Stimulated activated CD4-positive, alpha-beta T cell treated with anti-CD3 and anti-CD28 coated beads, Interleukin-15, amount 100 ng/mL, for 24 hours (primary cell): ENCODE data around the gene LILRB5.
"Not testable (repeated sequence)": the region's sequence is repeated elsewhere in the genome, so short reads cannot be mapped to it uniquely, and the experiment has no call there.

Source experiments
- DNase-seq: peaks from one replicate; pipeline ENCODE4 v3.0.0-alpha.2; 2020

The LILRB5 gene

DNA sequence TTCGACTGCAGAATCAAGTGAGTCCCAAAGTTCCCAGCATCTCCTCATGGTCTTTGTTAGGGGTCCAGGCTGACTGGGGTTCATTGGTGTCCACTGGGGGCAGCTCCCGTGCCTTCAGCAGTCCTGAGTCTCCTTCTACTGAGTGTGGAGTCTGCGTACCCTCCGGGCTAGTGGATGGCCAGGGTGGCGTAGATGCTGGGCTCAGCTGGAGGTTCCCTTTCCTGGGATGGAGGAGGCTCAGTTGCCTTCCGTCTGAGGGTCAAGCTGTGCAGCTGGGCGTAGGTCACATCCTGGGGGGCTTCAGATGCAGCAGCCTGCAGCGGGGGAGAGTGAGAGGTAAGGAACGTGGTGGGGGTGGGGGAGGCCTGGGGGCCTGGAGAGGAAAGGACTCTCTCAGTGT lies 17.4 kb upstream of the LILRB5 start:
- DNase-seq, result not testable (repeated sequence)

DNA sequence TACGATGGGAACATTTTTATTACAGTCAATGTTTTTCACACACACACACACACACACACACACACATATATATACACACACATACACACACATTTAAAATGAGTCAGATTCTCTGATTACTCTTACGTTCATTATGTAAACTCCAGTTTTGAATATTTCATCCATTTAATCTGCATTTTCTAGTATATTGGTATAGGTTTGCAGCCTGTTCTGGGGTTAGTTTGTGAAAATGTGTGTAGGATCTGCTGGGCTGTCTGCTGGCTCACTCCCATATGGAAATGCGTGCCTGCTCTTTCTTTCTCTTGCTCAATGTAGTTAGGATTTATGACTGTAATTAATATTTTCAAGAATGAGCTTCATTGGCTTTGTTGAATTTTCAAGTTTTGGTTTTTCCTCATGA lies 16.7 kb upstream of the LILRB5 start:
- DNase-seq, result no peak

DNA sequence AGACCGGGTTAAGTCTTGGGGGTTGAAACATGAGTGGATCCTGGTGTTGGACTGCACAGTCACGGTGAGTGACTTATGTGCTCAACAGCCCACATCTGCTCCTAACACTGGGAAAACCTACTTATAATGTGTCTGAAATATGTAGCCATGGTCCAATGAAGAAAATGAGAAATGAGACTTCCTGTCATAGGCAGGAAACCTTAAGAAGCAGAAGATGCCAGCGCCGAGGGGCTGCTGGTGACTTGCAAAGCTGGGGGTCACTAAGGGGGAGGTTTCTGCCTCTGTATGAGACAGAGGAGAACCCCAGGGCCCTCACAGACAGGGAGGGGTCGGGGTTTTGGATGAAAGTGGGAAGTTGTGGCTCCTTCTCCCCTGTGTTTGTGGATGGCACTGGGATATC lies 15.1 kb upstream of the LILRB5 start:
- DNase-seq, result not testable (repeated sequence)

DNA sequence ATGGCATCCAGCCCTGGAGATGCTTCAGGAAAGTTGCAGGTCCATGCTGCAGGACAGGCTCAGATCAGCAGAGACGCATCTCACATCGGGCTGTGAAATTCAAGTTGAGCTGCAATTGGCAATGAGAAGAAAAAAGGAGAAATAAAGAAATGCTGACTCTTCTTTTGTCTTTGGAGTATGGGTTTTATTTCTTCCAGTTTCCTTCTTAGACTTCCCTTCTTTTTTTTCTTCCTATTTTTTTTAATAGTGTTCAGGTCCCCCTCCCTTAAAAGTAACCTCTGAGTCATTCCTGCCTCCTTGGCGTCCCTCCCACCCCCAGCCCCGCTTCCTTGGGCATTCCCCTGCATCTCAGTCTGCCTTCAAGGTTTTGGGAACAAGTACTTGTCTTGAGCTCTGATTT lies 14.5 kb upstream of the LILRB5 start:
- DNase-seq, result not testable (repeated sequence)

DNA sequence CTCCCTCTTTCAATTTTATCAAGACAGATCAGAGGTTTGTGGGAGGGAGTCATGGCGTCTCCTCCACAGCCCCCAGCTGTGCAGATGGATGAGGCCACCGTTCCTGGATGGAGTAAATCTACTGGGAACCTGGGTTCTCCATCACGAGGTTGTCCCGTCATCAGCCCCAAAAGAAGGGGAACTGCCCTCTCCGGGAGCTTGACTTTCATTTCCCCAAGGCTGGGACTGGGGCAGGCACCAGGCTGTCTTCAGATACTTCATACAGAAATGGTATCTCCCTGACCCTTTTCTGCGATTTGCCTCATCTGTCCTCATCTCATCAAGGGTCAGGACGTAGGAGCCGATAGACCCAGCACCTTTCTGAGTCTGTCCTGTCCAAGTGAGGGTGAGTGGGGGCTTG lies 14.0 kb upstream of the LILRB5 start:
- DNase-seq, result no peak

DNA sequence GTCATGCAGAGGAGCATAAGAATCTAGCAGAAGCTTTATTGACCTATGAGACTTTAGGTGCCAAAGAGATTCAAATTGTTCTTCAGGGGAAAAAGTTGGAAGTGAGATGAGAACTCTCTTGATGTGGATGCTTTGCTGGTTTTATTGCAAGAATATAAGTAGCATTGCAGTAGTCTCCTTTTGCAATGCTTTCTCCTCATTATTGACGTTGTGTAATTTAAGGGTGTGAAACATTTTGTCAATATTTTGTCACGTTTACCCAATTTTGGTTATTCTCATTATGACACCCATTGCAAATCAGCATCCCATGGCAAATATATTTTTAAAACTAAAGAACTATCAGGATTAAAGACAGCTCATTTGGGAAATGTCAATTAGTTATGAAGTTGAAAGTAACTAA lies 11.9 kb upstream of the LILRB5 start:
- DNase-seq, result no peak

DNA sequence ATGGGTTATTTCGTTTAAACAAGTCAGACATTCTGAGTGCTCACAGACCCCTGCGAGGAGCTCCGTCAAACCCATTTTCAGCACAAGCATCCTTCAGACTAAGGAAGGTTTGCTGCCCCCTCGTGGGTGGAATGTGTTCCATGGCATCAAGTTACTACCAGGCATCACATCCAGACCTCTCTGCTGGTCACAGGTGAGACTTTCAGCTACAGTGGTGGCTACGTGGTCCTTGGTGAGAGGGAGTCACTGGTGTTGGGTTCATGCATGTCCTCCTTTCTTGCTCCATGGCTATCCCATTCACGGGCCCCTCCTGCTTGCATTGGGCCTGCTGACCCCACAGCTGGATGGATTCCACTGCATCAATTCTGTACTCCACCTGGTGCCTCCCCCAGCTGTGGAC lies 9.1 kb upstream of the LILRB5 start:
- peak; percentile 88 for DNase-seq

DNA sequence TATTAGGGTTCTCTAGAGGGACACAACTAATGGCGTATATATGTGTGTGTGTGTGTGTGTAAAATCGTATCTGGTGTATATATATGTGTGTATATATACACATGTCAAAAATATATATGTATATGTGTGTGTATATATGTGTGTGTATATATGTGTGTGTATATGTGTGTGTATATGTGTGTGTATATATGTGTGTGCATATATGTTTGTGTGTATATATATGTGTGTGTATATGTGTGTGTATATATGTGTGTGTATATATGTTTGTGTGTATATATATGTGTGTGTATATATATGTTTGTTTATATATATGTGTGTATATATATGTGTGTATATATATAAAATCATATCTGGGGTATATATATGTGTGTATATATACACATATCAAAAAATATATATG lies 5.4 kb upstream of the LILRB5 start:
- no peak for DNase-seq

DNA sequence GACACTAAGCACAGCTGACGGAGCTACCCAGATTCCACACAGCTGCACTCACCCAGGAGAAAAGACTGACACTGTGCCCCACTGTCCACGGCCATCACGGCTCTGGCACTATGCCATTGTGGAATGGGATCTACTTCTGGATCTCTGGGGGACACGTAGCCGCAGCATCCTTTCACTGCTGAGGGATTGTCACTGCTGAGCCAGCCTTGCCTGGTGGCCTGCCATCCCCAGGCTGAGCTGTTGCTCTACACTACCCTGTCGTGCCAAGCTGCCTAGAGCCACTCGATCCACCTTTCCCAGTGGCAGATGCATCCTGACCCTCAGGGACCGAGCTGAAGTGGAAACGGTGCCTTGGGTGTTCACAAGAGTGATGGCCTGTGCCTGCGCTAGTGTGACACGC lies 5.0 kb upstream of the LILRB5 start:
- DNase-seq, result no peak

DNA sequence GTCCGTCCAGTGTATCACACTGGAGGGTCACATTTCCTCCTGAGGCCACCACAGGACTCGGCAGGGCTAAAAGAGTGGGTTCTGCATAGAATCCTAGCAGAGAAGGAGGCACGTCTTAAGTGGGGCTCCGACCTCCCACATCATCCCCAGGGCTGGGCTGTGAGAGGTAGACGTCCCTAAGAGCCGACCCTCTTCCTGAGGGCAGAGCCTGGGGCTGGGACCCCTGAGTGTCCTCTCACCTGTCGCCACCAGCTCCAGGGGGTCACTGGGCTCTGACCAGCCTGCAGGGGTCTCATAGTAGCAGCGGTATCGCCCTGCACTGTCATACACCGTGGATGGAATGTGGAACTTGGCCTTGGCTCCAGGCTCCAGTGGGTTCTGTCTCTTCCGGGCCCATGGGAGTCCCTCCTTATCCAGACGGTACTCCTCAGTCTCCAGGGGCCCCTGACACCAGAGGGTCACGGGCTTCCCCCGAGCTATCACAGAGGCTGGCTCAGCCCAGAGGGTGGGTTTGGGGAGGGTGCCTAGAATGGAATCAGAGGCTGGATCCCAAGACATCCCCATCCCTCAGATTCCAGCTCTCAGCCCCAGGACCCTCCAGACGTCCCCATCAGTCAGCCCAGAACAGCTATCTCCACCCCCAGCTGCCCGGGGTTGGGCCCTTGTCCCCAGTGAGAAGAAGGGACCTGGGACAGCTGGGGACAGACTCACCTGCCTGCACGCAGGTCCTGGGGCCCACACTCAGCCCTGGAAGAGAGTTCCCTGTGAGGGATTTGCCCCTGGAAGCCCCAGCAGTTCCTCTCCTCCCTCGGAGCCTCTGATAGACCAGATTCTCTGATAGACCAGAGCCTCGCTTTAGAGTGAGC lies 590 bp downstream of the LILRB5 start:
- DNase-seq, result no peak

DNA sequence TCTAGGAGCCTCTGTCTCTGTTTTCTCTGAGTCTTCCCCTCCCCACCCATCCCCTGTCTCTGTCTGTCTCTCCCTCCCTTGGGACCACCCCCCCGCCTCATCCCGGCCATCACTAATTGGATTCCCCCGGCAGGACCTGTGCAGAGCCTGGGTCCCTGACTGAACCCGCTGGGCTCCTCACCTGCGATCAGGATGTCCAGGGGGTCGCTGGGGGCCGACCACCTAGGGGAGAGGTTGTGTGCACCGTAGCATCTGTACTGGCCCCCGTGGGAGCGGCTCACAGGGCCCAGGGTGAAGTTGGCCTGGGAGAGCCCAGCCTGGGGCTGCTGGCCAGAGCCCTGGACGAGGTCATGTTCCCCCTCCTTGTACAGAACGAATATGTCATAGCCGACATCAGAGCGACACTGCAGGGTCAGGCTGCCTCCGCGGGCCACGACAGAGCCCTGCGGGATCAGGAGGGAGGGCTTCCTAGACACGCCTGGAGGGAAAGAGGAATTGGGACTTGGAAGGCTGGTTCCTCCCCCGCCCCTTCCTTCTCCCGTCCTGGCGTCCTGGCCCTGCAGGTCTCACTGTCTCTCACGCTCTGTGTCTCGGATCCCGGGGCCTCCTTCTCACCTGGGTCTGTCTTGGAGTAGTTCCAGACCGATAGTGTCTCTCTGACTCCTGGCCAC lies 1.8 kb downstream of the LILRB5 start:
- no peak for DNase-seq

DNA sequence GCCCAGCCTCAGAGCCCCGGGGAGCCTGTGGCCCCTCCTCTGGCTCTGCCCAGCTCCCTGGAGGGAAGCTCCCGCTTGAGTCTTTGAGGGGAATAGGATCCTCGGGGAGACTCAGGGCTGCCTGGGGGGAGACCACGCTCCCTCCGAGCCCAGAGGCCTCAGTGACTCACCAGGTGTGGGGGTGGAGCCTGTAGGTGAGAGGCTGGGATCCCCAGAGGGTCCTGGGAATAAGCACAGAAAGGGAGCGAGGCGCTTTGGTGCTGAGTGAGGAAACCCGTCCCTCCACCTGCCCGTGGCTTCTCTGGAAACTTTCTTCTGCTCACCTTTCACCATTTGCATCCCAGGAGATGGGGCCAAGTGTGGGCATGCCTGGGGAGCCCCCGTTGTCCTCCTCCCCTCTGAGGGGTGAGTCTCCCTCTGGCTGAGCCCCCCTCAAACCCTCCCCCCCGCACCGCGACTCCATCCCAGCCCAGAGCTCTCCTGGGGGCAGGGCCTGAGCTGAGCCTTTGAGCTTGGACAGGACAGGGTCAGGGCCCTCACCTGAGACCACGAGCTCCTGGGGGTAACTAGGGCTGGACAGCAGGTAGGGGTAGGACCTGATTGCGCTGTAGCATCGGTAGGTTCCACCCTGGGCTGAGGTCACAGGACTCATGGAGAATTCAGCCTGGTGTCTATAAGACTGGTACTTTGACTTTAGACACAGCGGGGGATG lies 2.7 kb downstream of the LILRB5 start:
- DNase-seq, result no peak

DNA sequence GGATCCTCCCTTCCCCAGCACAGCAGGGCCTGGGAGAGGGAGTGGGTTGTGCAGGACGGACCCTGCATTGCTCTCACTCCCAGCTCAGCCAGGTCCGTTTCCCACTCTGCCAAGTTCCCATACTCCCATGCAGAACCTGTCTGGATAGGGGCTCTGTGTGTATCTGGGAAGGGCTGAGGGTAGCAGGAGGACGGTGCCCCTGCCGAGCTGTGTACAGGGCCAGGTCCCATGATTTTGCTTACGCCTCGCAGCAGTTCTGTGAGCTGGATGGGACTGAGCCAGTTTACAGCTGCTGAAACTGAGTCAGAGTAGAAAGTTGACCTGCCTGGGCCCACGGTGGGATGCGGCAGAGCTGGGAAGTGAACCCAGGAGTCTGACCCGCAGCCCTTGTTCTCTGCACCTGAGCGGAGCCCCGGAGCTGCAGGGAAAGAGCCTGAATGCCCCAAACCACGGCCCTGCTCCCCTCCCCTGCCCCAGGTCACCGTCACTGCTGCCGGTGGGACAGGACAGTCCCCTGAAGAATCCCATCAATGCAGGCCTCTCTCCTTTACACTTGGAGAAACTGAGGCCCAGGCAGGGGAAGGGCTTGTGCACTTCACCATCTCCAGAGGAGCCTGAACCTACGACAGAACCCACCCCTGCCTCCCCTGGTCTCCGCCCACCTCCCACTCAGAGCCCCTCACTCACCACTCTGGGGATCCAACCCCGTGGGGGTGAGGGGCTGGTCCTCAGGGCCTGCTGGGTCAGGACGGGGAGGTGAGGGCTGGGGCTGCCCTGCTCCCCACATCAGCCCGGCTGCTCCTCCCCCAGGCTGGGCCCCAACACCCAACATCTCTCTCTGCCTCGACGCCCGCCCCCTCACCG lies 3.5 kb downstream of the LILRB5 start:
- DNase-seq, result no peak

DNA sequence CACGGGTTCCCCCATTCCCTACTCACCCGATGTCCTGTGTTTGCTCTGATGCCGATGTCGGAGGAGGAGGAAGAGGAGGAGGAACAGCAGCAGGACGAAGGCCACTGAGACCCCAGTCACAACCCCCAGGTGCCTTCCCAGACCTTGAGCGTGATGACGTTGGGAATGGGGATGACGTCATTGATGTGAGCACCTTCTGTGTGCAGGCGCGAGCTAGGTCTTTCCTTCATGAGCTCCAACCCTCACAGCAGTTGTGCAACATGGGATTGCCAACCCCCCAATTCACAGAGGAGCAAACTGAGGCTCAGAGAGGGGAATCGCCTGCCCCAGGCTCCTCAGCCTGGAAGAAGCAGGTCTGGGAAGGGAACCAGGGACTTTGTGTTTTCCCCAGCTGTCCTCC lies 4.2 kb downstream of the LILRB5 start:
- no peak for DNase-seq

DNA sequence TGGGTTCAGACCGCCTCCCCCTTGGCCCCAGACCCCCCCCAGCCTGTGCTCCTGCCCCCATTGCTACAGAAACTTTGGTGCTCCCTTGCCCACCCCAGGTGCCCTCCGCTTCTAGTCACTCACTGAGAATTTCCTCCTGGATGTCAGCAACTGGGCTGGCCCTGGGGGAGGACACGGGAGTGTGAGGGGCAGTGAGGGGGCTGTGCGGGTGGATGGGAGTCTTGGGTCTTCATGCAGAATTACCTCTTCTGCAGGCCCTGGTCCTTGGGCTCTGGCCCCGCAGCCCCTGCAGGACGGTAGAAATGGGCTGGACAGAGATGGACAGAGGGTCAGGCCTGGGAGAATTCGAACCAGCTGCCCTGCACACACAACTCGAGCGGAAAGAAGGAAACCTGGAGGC lies 4.8 kb downstream of the LILRB5 start:
- no peak for DNase-seq

DNA sequence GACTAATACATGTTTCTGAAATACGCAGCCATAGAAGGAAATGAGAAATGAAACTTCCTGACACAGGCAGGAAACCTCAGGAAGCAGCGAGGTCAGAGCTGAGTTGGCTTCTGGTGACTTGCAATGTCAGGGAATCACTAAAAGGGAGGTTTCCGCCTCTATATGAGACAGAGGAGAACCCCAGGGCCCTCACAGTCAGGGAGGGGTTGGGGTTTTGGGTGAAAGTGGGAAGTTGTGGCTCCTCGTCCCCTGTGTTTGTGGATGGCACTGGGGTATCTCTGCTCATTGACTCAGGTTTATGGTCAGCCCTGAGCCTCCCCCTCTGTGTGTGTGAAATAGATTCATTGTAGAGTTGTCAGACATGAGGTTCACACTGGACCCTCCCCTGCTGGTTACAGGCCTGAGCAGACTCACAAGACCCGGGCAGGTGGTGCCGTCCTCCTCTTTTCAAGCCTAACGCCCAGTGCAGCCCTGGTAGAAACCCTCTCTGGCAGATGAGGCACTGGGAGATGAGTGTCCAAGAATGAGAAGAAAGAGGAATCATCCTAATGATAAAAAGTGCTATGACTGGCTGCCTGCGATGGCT lies 9.0 kb downstream of the LILRB5 start:
- DNase-seq, result peak; percentile 68

DNA sequence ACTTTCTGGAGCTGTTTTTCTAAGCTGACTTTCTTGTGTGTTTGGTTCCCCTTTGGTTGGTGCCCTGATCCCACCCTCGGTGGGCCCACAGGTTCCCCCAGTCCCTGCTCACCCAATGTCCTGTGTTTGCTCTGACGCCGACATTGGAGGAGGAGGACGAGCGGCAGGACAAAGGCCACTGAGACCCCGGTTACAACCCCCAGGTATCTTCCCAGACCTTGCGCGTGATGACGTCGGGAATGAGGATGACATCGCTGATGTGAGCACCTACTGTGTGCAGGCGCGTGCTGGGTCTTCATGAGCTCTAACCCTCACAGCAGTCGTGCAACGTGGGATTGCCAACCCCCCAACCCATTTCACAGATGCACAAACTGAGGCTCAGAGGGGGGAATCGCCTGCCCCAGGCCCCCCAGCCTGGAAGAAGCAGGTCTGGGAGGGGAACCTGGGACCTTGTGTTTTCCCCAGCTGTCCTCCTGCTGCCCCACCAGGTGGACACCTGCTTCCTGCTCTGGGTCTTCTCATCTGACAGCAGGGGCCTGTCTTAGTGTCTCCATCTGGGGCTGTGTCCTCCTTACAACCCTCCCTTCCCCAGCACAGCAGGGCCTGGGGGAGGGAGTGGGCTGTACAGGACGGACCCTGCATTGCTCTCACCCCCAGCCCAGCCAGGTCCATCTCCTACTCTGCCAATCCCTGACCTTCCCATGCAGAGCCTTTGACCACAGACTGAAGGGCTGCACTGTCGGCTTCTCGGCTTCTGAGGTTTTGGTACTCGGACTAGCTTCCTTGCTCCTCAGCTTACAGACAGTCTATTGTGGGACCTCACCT lies 9.8 kb downstream of the LILRB5 start:
- DNase-seq, result no peak

DNA sequence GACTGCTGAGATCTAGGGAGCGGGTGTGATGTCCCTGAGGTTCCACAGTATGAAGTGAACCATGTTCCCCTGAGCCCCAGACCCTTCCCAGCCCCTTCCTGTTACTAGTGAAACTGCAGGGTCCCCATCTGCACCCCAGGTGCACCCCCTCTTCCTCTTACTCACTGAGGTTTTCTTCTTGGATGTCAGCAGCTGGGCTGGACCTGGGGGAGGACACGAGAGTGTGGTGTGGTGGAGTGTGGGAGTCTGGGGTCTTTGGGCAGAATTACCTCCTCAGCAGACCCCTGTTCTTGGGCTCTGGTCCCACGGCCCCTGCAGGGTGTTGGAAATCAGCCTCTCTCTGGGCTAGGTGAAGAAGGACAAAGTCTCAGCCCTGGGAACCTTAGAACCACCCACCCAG lies 11.1 kb downstream of the LILRB5 start:
- no peak for DNase-seq

DNA sequence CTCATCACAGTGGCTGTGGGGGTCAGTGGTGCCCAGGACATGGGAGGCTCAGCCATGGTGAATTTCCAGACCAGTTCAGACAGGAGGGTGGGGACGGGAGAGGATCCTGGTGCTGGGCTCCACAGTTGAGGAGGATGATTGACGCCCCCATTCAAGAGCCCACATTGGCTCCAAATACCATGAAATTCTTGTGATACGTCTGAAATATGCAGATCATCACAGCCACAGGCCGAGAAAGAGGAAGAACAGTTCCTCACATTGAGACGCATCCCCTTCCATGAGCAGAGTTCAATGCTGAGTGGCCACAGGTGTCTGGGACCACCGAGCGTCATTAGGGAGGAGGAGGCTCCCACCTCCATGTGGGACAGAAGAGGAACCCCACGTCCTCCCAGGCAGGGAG lies 13.3 kb downstream of the LILRB5 start:
- not testable (repeated sequence) for DNase-seq

DNA sequence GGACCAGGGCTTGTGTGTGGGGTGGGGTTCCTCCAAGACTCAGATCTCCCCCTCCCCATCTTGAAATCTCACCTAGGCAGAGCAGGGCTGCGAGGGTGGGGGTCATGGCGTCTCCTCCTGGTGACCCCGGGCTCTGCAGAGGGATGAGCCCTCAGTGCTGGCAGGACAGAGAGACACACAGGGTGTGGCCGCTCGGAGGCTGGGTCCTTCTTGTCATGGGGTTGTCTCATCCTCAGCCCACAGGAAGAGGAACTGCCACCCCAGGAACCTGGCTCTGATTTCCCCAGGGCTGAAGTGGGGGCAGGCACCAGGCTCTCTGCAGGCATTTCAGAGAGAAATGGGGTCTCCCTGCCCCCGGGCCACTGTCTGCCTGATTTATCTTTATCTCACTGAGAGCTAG lies 14.4 kb downstream of the LILRB5 start, which contains the start of gene LILRA6:
Gene LILRA6 (minus strand): TSS at position 145 of the 400 bp plus-strand sequence.
- DNase-seq, result not testable (repeated sequence)

DNA sequence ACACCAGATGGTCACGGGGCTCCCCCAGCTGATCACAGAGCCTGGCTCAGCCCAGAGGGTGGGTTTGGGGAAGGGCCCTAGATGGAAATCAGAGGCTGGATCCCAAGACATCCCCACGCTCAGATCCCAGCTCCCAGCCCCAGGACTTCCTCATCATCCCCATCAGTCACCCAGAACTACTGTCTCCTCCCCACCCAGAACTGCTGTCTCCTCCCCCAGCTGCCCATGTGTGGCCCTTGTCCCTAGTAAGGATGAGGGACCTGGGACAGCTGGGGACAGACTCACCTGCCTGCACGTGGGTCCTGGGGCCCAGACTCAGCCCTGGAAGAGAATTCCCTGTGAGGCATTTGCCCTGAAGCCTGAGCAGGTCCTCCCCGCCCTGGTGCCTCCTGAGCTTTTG lies 14.8 kb downstream of the LILRB5 start:
- not testable (repeated sequence) for DNase-seq
